Panc1 (cell line): ENCODE data around the gene AIG1.

Experiments
- SIN3A ChIP-seq: IDR thresholded peaks from 2 replicates; pipeline ENCODE4 v1.6.1; 2012; ENCODE audit warnings: low read depth, mild to moderate bottlenecking, low read length, moderate library complexity, borderline replicate concordance; ENCODE audit not compliant: insufficient read depth
- TF ChIP-seq, protein P1 (sequence below): fragments of 450-650 bp; IDR thresholded peaks from 2 replicates; pipeline ENCODE4 v1.5.1; 2017; ENCODE audit warnings: mild to moderate bottlenecking

GRCh38 chr6:143146186-143146851 lies 85.6 kb downstream of the AIG1 start:
- TF ChIP-seq, protein P1, sequence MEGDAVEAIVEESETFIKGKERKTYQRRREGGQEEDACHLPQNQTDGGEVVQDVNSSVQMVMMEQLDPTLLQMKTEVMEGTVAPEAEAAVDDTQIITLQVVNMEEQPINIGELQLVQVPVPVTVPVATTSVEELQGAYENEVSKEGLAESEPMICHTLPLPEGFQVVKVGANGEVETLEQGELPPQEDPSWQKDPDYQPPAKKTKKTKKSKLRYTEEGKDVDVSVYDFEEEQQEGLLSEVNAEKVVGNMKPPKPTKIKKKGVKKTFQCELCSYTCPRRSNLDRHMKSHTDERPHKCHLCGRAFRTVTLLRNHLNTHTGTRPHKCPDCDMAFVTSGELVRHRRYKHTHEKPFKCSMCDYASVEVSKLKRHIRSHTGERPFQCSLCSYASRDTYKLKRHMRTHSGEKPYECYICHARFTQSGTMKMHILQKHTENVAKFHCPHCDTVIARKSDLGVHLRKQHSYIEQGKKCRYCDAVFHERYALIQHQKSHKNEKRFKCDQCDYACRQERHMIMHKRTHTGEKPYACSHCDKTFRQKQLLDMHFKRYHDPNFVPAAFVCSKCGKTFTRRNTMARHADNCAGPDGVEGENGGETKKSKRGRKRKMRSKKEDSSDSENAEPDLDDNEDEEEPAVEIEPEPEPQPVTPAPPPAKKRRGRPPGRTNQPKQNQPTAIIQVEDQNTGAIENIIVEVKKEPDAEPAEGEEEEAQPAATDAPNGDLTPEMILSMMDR: no peak
- no peak for TF ChIP-seq SIN3A
